Left ventricle myocardium inferior (tissue), 1 donor: Measurements from ENCODE around the gene PLEKHO2. TPM values are rescaled to one million over a fixed set of nuclear protein-coding genes. Genes with fewer than 3 reads are reported as not detected.

Source experiments
- DNase-seq: peaks from one replicate; pipeline ENCODE4 v3.0.0-alpha.2; 2020
- H3K27ac ChIP-seq: fragments of 200-600 bp; replicated peaks from 2 replicates; pipeline ENCODE4 v1.8.0; 2021
- H3K27me3 ChIP-seq: fragments of 200-600 bp; 2 replicates; pipeline ENCODE4 v1.8.0; 2021; ENCODE audit warnings: low read depth
- H3K36me3 ChIP-seq: fragments of 200-600 bp; 2 replicates; pipeline ENCODE4 v1.8.0; 2021
- H3K4me1 ChIP-seq: fragments of 200-600 bp; 2 replicates; pipeline ENCODE4 v1.8.0; 2021
- H3K4me3 ChIP-seq: fragments of 200-600 bp; 2 replicates; pipeline ENCODE4 v1.8.0; 2021; ENCODE audit warnings: mild to moderate bottlenecking, moderate library complexity
- H3K9me3 ChIP-seq: fragments of 200-600 bp; replicated peaks from 2 replicates; pipeline ENCODE4 v1.8.0; 2021
- intact Hi-C: fragments of 100-400 bp; cut with micrococcal nuclease; formaldehyde crosslinking; loops from one replicate; pipeline ENCODE4 v1.11.0; 2022
- total RNA-seq: library from RNA; stranded (reverse); fragmentation: NEBNext Ultra II Directional; extraction: Animal tissue kit (Norgen Biotek cat#: 25700); gene quantifications from one replicate; pipeline ENCODE4 v1.2.1, GENCODE V29; 2021
- TF ChIP-seq, protein P1 (sequence below): fragments of 200-600 bp; IDR thresholded peaks from 2 replicates; pipeline ENCODE4 v1.8.0; 2021; ENCODE audit warnings: antibody characterized with exemption, mild to moderate bottlenecking, borderline replicate concordance
- donor health status: DM: no; HTN: yes; CAD: no; lungs with severe emphysema.

PLEKHO2 gene
- total RNA-seq, 1 donor from 2014 or later, result 8.0 TPM

DNA sequence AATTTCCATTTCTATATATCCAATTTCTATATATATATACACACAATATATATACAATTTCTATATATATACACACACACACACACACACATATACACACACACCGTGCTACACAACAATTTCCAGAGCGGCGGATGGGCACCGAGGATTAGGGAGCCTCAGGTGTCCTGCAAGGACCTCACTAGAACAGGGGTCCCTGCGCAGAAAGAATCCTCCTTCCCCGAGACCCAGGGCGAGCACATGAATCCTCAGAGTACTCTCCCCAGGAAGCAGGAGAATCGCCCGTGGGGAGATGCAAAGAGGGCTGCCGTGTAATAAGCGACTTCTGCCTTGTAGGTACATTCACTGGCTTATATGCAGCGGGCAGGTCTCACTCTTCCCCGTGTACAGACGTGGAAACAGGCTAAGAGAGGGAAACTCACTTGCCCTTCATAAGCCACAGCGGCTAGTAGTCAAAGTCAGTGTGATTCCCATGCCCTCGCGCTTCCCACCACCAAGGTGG, 16.7 kb upstream of the PLEKHO2 start:
- Histone ChIP-seq H3K4me3 (peak overlapping the region; percentile 70), H3K36me3 (no peaks in the 10 kb centered on the region), H3K4me1 (peaks cover 31% of the 10 kb centered on the region), H3K27me3 (peaks cover 6% of the 10 kb centered on the region), H3K27ac (no peak overlapping the region), H3K9me3 (no peaks in the 10 kb centered on the region)
- intact Hi-C loops, result no loop called here
- DNase-seq, result no peak
- TF ChIP-seq, protein P1, sequence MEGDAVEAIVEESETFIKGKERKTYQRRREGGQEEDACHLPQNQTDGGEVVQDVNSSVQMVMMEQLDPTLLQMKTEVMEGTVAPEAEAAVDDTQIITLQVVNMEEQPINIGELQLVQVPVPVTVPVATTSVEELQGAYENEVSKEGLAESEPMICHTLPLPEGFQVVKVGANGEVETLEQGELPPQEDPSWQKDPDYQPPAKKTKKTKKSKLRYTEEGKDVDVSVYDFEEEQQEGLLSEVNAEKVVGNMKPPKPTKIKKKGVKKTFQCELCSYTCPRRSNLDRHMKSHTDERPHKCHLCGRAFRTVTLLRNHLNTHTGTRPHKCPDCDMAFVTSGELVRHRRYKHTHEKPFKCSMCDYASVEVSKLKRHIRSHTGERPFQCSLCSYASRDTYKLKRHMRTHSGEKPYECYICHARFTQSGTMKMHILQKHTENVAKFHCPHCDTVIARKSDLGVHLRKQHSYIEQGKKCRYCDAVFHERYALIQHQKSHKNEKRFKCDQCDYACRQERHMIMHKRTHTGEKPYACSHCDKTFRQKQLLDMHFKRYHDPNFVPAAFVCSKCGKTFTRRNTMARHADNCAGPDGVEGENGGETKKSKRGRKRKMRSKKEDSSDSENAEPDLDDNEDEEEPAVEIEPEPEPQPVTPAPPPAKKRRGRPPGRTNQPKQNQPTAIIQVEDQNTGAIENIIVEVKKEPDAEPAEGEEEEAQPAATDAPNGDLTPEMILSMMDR, result no peak

DNA sequence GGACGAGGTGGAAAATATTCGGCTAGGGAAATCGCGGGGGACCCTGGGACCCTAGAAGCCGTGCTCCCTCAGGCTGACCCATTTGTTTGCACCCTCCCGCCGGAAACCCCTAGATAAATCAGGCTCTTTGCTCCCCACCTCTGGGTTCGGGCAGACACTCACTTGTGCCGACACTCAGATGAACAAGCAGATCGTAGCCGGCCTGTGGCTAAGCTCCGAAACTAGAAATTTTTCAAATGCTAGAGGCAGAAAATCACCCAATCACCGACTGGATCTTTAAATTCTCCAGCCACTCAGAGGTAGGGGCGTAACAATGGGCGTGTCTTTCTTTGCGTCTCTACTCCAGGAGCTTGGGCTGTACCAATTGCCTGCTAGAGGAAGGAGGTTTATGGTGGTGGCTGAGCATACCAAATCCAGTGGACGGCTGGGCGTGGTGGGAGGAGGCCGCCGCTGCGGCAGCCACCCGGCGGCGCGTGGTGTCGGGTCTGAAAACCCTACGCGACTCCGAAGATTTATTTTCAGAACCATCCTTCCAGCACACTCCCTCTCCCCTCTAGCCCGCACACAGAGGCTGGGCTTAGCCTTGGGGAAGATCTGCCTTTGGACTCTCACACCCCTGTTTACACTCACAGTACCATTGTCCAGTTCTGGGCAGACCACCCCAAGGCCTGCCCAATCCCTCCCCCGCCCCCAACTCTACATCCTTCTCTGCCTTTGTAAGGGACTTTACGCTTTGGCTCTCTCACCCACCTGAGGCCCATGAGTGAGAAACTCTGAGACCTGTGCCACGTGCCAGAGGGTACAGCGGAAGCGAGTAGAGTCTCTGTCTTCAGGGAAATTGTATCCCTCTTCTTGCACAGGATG, 16.1 kb upstream of the PLEKHO2 start, which contains the start of gene PIF1:
PIF1 (minus strand) TSS at position 217 of the 864 bp plus-strand sequence. CDS start 1,312 bp downstream, outside the sequence.
- Histone ChIP-seq H3K4me3 (peak within 1 kb of the TSS; percentile 70), H3K27ac (peak within 1 kb of the TSS; percentile 79), H3K9me3 (no peaks in the 10 kb centered on the region), H3K4me1 (peaks cover 31% of the 10 kb centered on the region), H3K36me3 (no peaks in the 10 kb centered on the region), H3K27me3 (peaks cover 6% of the 10 kb centered on the region)
- TF ChIP-seq, protein P1, result no peak
- intact Hi-C loops, result no loop called here
- DNase-seq, result peak; percentile 83

GRCh38 chr15:64828985-64829384, 12.7 kb upstream of the PLEKHO2 start:
- TF ChIP-seq, protein P1, result no peak
- Histone ChIP-seq H3K36me3 (no peaks in the 10 kb centered on the region), H3K27me3 (no peaks in the 10 kb centered on the region), H3K27ac (no peak overlapping the region), H3K4me1 (peaks cover 21% of the 10 kb centered on the region), H3K4me3 (no peak overlapping the region), H3K9me3 (no peaks in the 10 kb centered on the region)
- no peak for DNase-seq
- intact Hi-C loops, result no loop called here

- Histone ChIP-seq H3K27ac (no peak overlapping the region), H3K4me1 (peaks cover 5% of the 10 kb centered on the region), H3K27me3 (no peaks in the 10 kb centered on the region), H3K36me3 (no peaks in the 10 kb centered on the region), H3K4me3 (no peak overlapping the region), H3K9me3 (no peaks in the 10 kb centered on the region)
- no peak for DNase-seq
- TF ChIP-seq, protein P1, result no peak
- intact Hi-C loops, result no loop called here
These were observed 8.0 kb upstream of the PLEKHO2 start for GRCh38 chr15:64833690-64834089.

DNA sequence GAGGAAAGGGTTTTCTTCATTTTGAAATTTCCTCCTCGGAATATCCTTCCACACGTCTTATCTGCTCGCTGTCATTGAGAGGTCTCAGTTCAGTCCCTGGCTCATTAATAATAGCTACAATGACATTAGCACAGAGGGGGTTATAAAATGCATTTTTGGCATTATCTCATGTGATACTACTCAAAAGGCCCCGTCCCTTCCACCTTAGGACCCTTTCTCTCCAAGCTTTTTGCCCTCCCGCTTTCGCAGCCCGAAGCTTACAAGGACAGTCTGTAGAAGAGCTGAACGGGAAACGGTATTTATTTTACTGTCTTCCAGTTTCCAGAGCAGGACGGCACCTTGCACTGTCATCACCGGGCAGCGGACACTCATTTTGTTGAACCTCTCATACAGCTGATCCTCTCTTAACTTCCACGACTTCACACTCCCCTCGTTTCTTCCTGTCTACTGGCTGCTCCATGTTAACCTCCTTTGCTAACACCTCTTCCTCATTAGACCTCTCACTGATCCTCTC, 5.6 kb upstream of the PLEKHO2 start:
- intact Hi-C loops, result no loop called here
- Histone ChIP-seq H3K4me1 (peaks cover 15% of the 10 kb centered on the region), H3K9me3 (no peaks in the 10 kb centered on the region), H3K27ac (peak overlapping the region; percentile 79), H3K4me3 (peak overlapping the region; percentile 50), H3K27me3 (no peaks in the 10 kb centered on the region), H3K36me3 (no peaks in the 10 kb centered on the region)
- DNase-seq, result no peak
- TF ChIP-seq, protein P1, result peak; percentile 11
